ENCODE measurements around the gene HSDL2. TPM values are rescaled to one million over a fixed set of nuclear protein-coding genes. Genes with fewer than 3 reads are reported as not detected.
A peak's percentile ranks its signal among the peaks of the same experiment; 100 is the strongest.
"Not testable (repeated sequence)": the region's sequence is repeated elsewhere in the genome, so short reads cannot be mapped to it uniquely, and the experiment has no call there.

The HSDL2 gene
- total RNA-seq, 3 donors from 2014 or later = 35.7 to 40.8 (median 38.1) TPM

DNA sequence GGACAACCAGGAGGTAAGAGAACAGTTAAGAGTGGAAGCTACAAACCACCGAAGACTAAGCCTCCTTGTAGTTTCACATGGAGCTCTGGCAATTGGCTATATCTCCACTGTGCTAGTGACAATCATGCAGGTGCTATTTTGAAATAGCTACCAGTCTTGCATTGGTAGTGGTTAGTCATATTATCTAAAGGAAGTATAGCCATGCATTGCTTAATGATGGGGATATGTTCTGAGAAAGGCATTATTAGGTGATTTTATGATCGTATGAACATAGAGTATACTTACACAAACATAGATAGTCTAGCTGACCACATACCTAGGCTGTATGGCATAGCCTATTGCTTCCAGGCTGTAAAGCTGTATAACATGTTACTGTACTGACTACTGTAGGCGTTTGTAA is 28.4 kb downstream of the HSDL2 start:
- intact Hi-C loops (cut with DNase I, micrococcal nuclease) = no loop called here
- TF ChIP-seq, protein P1, sequence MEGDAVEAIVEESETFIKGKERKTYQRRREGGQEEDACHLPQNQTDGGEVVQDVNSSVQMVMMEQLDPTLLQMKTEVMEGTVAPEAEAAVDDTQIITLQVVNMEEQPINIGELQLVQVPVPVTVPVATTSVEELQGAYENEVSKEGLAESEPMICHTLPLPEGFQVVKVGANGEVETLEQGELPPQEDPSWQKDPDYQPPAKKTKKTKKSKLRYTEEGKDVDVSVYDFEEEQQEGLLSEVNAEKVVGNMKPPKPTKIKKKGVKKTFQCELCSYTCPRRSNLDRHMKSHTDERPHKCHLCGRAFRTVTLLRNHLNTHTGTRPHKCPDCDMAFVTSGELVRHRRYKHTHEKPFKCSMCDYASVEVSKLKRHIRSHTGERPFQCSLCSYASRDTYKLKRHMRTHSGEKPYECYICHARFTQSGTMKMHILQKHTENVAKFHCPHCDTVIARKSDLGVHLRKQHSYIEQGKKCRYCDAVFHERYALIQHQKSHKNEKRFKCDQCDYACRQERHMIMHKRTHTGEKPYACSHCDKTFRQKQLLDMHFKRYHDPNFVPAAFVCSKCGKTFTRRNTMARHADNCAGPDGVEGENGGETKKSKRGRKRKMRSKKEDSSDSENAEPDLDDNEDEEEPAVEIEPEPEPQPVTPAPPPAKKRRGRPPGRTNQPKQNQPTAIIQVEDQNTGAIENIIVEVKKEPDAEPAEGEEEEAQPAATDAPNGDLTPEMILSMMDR (IDR thresholded peaks at IDR 0.05) = no peak
- ATAC-seq (peak; percentile 56), DNase-seq (no peak)
- H3K4me3 ChIP-seq = no peak overlapping the region
- no peaks in the 10 kb centered on the region for H3K9me3 ChIP-seq
- no peaks in the 10 kb centered on the region for H3K4me1 ChIP-seq (ENCODE audit: low read depth)
- no peaks in the 10 kb centered on the region for H3K36me3 ChIP-seq (ENCODE audit: low read depth)

DNA sequence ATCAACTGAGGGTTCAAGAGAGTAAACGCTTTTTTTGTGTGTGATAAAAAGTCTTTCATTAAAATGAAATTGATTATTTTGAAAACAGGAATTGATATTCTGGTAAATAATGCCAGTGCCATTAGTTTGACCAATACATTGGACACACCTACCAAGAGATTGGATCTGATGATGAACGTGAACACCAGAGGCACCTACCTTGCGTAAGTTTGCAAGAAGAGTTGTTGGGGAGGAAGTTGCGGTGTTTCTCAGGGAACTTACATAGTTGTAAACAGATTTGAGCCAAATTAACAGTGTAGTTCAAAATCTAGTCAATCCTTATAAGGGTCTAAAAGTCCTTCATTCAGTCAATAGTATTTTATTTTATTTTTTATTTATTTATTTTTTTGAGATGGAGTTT is 28.9 kb downstream of the HSDL2 start:
- ATAC-seq = no peak

DNA sequence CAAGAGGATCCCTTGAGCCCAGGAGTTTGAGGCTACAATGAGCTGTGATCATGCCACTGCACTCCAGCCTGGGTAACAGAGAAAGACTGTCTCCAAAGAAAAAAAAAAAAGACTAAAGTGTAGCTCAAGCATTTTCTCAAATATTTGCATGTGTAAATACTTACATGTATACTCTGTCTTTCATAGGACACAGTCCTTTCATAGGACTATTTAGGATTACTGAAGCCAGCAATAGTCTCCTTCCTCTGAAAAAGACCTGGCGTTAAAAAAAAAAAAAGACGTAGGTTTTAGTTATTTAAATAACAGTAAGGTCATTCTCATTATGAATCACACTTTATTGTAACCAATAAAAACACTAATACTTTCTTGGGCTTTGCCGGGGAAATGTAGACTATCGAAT is 29.9 kb downstream of the HSDL2 start:
- TF ChIP-seq, protein P1 (IDR thresholded peaks at IDR 0.05) = no peak
- no peak for DNase-seq
- H3K4me3 ChIP-seq = no peak overlapping the region
- ATAC-seq = no peak
- intact Hi-C loops (cut with DNase I, micrococcal nuclease) = no loop called here
- H3K4me1 ChIP-seq (ENCODE audit: low read depth) = no peaks in the 10 kb centered on the region
- no peaks in the 10 kb centered on the region for H3K36me3 ChIP-seq (ENCODE audit: low read depth)
- H3K9me3 ChIP-seq = no peaks in the 10 kb centered on the region

More for the DNA sequence above, 28.9 kb downstream of the HSDL2 start:
- H3K9me3 ChIP-seq = no peaks in the 10 kb centered on the region
- no peak for DNase-seq
- no peak overlapping the region for H3K4me3 ChIP-seq
- TF ChIP-seq, protein P1 (IDR thresholded peaks at IDR 0.05) = no peak
- H3K36me3 ChIP-seq (ENCODE audit: low read depth) = no peaks in the 10 kb centered on the region
- intact Hi-C loops (cut with DNase I, micrococcal nuclease) = no loop called here
- no peaks in the 10 kb centered on the region for H3K4me1 ChIP-seq (ENCODE audit: low read depth)

DNA sequence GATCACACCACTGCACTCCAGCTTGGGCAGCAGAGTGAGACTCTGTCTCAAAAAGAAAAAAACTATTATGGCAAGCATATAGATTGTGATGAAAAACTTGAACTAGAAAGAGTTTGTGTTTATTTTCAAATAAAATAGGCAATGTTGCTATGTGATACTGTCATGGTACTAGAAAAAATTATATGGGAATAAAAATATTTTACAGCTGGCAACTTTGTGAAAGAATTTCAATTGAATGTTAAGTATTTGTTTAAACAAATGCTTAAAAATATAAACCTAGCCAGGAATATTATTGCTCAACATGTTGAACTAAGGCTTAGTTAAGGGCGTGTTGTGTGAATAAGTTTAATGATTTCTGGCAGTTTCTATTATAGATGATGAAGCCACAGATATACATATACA is 31.7 kb downstream of the HSDL2 start:
- DNase-seq = no peak
- intact Hi-C loops (cut with DNase I, micrococcal nuclease) = no loop called here
- no peak overlapping the region for H3K4me3 ChIP-seq
- H3K4me1 ChIP-seq (ENCODE audit: low read depth) = no peaks in the 10 kb centered on the region
- no peak for ATAC-seq
- no peaks in the 10 kb centered on the region for H3K36me3 ChIP-seq (ENCODE audit: low read depth)
- TF ChIP-seq, protein P1 (IDR thresholded peaks at IDR 0.05) = no peak
- no peaks in the 10 kb centered on the region for H3K9me3 ChIP-seq

DNA sequence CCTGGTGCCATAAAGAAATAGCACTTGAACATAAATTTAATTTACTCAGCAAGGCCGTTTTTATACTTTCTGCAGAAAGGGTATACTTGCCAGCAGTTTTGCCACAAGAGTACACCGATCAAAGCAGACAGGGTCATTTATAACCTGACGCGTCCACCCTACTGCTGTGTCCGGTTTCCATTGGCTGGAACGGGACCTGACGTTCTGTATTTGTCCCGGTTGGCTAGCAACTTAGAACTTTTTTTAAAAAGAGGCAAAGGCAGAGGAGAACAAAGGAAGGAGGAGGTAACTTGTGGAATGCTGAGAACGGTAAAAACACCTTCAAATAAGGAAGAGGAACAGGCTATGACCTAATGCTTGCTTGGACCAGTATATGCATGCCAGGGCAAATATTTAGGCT is 33.8 kb downstream of the HSDL2 start:
- ATAC-seq; H3K36me3 ChIP-seq (ENCODE audit: low read depth); DNase-seq; intact Hi-C loops (cut with DNase I, micrococcal nuclease); H3K9me3 ChIP-seq; H3K4me3 ChIP-seq; H3K4me1 ChIP-seq (ENCODE audit: low read depth): not testable (repeated sequence)

DNA sequence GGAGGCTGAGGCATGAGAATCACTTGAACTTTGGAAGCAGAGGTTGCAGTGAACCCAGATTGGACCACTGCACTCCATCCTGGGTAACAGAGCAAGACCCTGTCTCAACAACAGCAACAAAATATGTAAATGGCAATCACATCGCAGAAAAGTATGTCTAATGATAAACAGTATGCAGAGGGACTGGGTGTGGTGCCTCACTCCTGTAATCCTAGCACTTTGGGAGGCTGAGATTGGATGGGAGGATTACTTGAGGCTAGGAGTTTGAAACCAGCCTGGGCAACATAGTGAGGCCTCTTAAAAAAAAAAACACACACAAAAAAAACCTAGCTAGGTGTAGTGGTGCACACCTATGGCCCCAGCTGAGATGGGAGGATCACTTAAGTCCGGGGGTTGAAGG is 40.3 kb downstream of the HSDL2 start:
- Histone ChIP-seq H3K9me3 (no peaks in the 10 kb centered on the region), H3K4me1 (ENCODE audit: low read depth) (no peaks in the 10 kb centered on the region), H3K4me3 (no peak overlapping the region), H3K36me3 (ENCODE audit: low read depth) (no peaks in the 10 kb centered on the region)
- TF ChIP-seq, protein P1 (IDR thresholded peaks at IDR 0.05) = no peak
- no peak for ATAC-seq
- DNase-seq = no peak
- intact Hi-C loops (cut with DNase I, micrococcal nuclease) = no loop called here
